ENCODE data around the gene MS4A18. TPM values are rescaled to one million over a fixed set of nuclear protein-coding genes. Genes with fewer than 3 reads are reported as not detected.
"Not testable (repeated sequence)": the region's sequence is repeated elsewhere in the genome, so short reads cannot be mapped to it uniquely, and the experiment has no call there.

MS4A18 gene
- total RNA-seq (not detected), polyA plus RNA-seq (not detected)
- long read RNA-seq, donor 1: 0 reads
- long read RNA-seq, donor 2: 0 reads
- long read RNA-seq, donor 3: 0 reads

- TF ChIP-seq, protein P1, sequence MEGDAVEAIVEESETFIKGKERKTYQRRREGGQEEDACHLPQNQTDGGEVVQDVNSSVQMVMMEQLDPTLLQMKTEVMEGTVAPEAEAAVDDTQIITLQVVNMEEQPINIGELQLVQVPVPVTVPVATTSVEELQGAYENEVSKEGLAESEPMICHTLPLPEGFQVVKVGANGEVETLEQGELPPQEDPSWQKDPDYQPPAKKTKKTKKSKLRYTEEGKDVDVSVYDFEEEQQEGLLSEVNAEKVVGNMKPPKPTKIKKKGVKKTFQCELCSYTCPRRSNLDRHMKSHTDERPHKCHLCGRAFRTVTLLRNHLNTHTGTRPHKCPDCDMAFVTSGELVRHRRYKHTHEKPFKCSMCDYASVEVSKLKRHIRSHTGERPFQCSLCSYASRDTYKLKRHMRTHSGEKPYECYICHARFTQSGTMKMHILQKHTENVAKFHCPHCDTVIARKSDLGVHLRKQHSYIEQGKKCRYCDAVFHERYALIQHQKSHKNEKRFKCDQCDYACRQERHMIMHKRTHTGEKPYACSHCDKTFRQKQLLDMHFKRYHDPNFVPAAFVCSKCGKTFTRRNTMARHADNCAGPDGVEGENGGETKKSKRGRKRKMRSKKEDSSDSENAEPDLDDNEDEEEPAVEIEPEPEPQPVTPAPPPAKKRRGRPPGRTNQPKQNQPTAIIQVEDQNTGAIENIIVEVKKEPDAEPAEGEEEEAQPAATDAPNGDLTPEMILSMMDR (IDR thresholded peaks at IDR 0.05): no peak
- TF ChIP-seq POLR2A (IDR thresholded peaks at IDR 0.05) (no peak), EP300 (IDR thresholded peaks at IDR 0.05) (no peak)
- DNase-seq: no peak
- intact Hi-C loops (cut with DNase I): no loop called here
- Histone ChIP-seq H3K27ac (no peak within 1 kb of the TSS), H3K9me3 (no peaks in the 10 kb centered on the region), H3K36me3 (no peaks in the 10 kb centered on the region), H3K4me3 (no peak within 1 kb of the TSS), H3K4me1 (ENCODE audit: insufficient read depth) (no peaks in the 10 kb centered on the region), H3K27me3 (no peaks in the 10 kb centered on the region)
- 74 to 88% (median 83%) methylated on average over 3 of the region's 3 CpGs for WGBS, 3 donors
Observed at GRCh38 chr11:60724420-60724819, at the start of gene MS4A18. TSS of gene MS4A18 (plus strand) at chr11:60724720.

- H3K4me3 ChIP-seq; DNase-seq; H3K27me3 ChIP-seq; H3K9me3 ChIP-seq; H3K36me3 ChIP-seq; H3K27ac ChIP-seq; intact Hi-C loops (cut with DNase I); H3K4me1 ChIP-seq (ENCODE audit: insufficient read depth): not testable (repeated sequence)
- WGBS, 3 donors: 76 to 93% (median 92%) methylated on average over 2 of the region's 2 CpGs
Observed at GRCh38 chr11:60678231-60678630, 46.3 kb upstream of the MS4A18 start.

DNA sequence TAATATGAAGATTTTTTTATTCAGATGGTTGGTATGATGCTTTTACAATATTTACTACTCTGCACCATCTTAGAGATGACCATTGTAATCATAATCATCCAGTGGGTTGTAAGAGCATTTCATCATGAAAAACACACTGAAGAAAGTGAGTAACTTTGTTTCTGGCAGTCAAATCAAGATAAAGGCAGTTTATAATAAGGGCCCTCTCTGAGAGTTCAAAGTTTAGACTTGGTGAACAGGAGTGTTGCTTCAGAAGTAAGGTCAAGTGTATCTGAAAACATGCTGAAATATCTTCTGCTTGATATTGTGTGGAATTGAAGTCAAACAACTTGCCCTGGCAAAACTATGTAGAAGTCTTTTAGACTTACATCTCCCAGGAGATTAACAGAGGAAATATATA, 44.6 kb upstream of the MS4A18 start:
- peaks cover 0 to 5% of the 10 kb centered on the region in 2 donors for H3K9me3 ChIP-seq
- H3K4me1 ChIP-seq (ENCODE audit: insufficient read depth): no peaks in the 10 kb centered on the region
- no peak overlapping the region for H3K27ac ChIP-seq
- TF ChIP-seq EP300 (IDR thresholded peaks at IDR 0.05): no peak
- TF ChIP-seq, protein P1 (IDR thresholded peaks at IDR 0.05): no peak
- no peak for TF ChIP-seq POLR2A (IDR thresholded peaks at IDR 0.05)
- no peaks in the 10 kb centered on the region for H3K27me3 ChIP-seq
- intact Hi-C loops (cut with DNase I): no loop called here
- H3K36me3 ChIP-seq: no peaks in the 10 kb centered on the region
- no peak overlapping the region for H3K4me3 ChIP-seq
- no peak for DNase-seq

DNA sequence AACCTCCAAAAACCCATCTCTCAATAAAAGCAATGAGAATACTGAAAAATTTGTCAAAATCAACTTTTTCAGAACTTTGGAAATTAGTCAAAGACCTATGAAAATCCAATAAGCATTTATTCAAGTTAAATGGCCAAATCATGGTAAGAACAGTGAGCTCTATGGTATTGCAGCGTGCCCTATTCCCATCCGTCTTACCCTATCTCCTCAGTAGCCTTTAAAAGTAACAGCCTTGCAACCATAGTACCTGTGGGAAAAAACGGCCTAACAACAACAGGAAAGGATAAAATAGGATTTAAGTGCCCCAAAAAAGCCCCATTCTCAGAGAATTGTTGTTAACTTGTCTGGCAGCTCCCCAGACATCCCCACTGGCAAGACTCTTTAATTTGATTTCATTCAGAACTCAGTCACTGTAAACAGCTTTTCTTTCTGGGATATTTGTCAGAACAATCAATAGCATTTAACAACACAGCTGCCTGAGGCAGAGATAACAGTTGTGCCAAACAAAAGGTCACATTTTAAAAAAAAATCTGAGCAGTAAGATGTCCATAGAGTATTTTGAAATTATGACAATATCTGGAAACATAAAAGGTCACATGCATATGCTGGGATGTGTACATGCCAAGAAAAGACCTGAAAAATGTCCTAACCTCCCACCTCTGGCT, 43.9 kb upstream of the MS4A18 start:
- Histone ChIP-seq H3K4me1 (ENCODE audit: insufficient read depth) (no peaks in the 10 kb centered on the region), H3K27ac (no peak overlapping the region), H3K4me3 (no peak overlapping the region), H3K36me3 (no peaks in the 10 kb centered on the region), H3K27me3 (no peaks in the 10 kb centered on the region), H3K9me3 (peaks cover 0 to 5% of the 10 kb centered on the region in 2 donors)
- TF ChIP-seq, protein P1 (IDR thresholded peaks at IDR 0.05): no peak
- TF ChIP-seq EP300 (IDR thresholded peaks at IDR 0.05): no peak
- no peak for TF ChIP-seq POLR2A (IDR thresholded peaks at IDR 0.05)
- no peak for DNase-seq
- intact Hi-C loops (cut with DNase I): no loop called here
- 63 to 79% (median 71%) methylated on average over 3 of the region's 3 CpGs for WGBS, 3 donors

DNA sequence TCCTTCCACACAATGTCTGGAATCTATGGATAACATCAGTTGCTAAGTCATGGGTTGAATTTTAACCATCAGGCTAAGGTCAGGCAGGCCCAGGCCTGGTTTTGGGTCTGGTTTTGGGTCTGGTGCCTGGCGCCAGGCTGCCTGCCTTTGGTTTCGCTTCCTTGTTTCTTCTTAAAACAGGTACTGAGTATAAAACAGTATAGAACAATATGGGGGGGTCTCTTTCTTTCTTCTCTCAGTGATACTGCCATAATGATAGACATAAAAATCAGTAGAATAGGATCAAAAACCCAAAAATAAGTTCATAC, 40.0 kb upstream of the MS4A18 start:
- intact Hi-C loops (cut with DNase I); H3K4me1 ChIP-seq (ENCODE audit: insufficient read depth); H3K36me3 ChIP-seq; H3K4me3 ChIP-seq; H3K27me3 ChIP-seq; DNase-seq; H3K9me3 ChIP-seq; H3K27ac ChIP-seq: not testable (repeated sequence)
- WGBS, 3 donors: 89 to 96% (median 92%) methylated on average over 2 of the region's 2 CpGs

All from ovary (tissue), 10 donors.